SH-SY5Y (cell line): ENCODE results near the gene EXPH5.

ENCODE experiments used
- GATA2 ChIP-seq: IDR thresholded peaks from 2 replicates; pipeline ENCODE4 v1.6.1; 2011; ENCODE audit warnings: mild to moderate bottlenecking, low read depth, low read length
- GATA3 ChIP-seq: IDR thresholded peaks from 2 replicates; pipeline ENCODE4 v1.6.1; 2011; ENCODE audit warnings: low read depth, mild to moderate bottlenecking, low read length, moderate library complexity

Gene EXPH5

GRCh38 chr11:108559340-108559739, 34.2 kb downstream of the EXPH5 start:
- TF ChIP-seq GATA2 (no peak), GATA3 (no peak)

- TF ChIP-seq GATA3 (no peak), GATA2 (no peak)
These were observed 35.3 kb downstream of the EXPH5 start for GRCh38 chr11:108558222-108558621.

GRCh38 chr11:108556019-108556418, 37.5 kb downstream of the EXPH5 start:
- no peak for TF ChIP-seq GATA2
- no peak for TF ChIP-seq GATA3

- no peak for TF ChIP-seq GATA3
- no peak for TF ChIP-seq GATA2
These were observed 41.7 kb downstream of the EXPH5 start for GRCh38 chr11:108551651-108552462.

- no peak for TF ChIP-seq GATA3
- TF ChIP-seq GATA2, result no peak
These were observed 44.2 kb downstream of the EXPH5 start for GRCh38 chr11:108549319-108549885.

GRCh38 chr11:108545909-108546501, 47.6 kb downstream of the EXPH5 start:
- TF ChIP-seq GATA3 (no peak), GATA2 (no peak)

- TF ChIP-seq GATA3, result no peak
- TF ChIP-seq GATA2, result no peak
These were observed 50.1 kb downstream of the EXPH5 start for GRCh38 chr11:108543316-108543964.

GRCh38 chr11:108541531-108541930, 52.0 kb downstream of the EXPH5 start:
- TF ChIP-seq GATA2 (no peak), GATA3 (no peak)

GRCh38 chr11:108538502-108538901, 55.1 kb downstream of the EXPH5 start:
- no peak for TF ChIP-seq GATA3
- no peak for TF ChIP-seq GATA2

- TF ChIP-seq GATA2, result no peak
- no peak for TF ChIP-seq GATA3
These were observed 55.5 kb downstream of the EXPH5 start for GRCh38 chr11:108538022-108538424.

GRCh38 chr11:108536783-108537182, 56.8 kb downstream of the EXPH5 start:
- TF ChIP-seq GATA3 (no peak), GATA2 (no peak)

- TF ChIP-seq GATA2 (no peak), GATA3 (no peak)
These were observed 58.1 kb downstream of the EXPH5 start for GRCh38 chr11:108535384-108535955.

GRCh38 chr11:108534274-108534882, 59.2 kb downstream of the EXPH5 start:
- TF ChIP-seq GATA2, result no peak
- TF ChIP-seq GATA3, result no peak

- TF ChIP-seq GATA3, result no peak
- no peak for TF ChIP-seq GATA2
These were observed 63.1 kb downstream of the EXPH5 start for GRCh38 chr11:108530426-108530825.
